ENCODE results near the gene CNTN1.

Gene CNTN1

GRCh38 chr12:40663781-40664180 lies 28.5 kb upstream of the CNTN1 start:
- no peak for DNase-seq (ENCODE audit: low read depth, low spot score)
- H3K4me3 ChIP-seq (ENCODE audit: low read depth, low read length): no peak overlapping the region
- ChIA-PET CTCF (no interaction called here), POLR2A (no interaction called here)
- TF ChIP-seq, protein P1, sequence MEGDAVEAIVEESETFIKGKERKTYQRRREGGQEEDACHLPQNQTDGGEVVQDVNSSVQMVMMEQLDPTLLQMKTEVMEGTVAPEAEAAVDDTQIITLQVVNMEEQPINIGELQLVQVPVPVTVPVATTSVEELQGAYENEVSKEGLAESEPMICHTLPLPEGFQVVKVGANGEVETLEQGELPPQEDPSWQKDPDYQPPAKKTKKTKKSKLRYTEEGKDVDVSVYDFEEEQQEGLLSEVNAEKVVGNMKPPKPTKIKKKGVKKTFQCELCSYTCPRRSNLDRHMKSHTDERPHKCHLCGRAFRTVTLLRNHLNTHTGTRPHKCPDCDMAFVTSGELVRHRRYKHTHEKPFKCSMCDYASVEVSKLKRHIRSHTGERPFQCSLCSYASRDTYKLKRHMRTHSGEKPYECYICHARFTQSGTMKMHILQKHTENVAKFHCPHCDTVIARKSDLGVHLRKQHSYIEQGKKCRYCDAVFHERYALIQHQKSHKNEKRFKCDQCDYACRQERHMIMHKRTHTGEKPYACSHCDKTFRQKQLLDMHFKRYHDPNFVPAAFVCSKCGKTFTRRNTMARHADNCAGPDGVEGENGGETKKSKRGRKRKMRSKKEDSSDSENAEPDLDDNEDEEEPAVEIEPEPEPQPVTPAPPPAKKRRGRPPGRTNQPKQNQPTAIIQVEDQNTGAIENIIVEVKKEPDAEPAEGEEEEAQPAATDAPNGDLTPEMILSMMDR (IDR thresholded peaks at IDR 0.05; ENCODE audit: insufficient read depth, low read length, missing control alignments): no peak

DNA sequence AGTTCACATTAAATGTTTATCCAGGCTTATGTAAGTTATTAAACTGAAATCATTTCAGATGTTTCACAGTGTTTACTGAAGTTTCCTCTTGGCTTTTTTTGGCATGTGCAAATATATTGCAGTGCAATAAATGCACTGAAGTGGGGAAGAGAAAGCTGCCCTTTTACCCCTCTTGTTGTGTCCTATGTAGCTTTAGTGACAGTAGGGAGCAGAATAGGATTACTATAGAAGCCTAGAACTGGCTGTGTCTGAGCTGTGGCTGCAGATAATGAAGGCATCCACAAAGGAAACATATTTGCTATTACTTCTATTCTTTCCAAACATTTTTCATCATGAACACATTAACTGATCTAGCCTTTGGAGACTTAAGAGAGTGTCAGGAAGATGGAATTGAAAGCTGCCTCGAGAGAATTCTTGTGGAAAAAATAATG lies 24.1 kb upstream of the CNTN1 start:
- TF ChIP-seq, protein P1 (IDR thresholded peaks at IDR 0.05; ENCODE audit: insufficient read depth, low read length, missing control alignments): no peak
- ChIA-PET POLR2A (no interaction called here), CTCF (no interaction called here)
- no peak overlapping the region for H3K4me3 ChIP-seq (ENCODE audit: low read depth, low read length)
- DNase-seq (ENCODE audit: low read depth, low spot score): no peak

- no peak for DNase-seq (ENCODE audit: low read depth, low spot score)
- ChIA-PET CTCF (no interaction called here), POLR2A (no interaction called here)
- TF ChIP-seq, protein P1 (IDR thresholded peaks at IDR 0.05; ENCODE audit: insufficient read depth, low read length, missing control alignments): no peak
- H3K4me3 ChIP-seq (ENCODE audit: low read depth, low read length): no peak overlapping the region
Measured at GRCh38 chr12:40672741-40673271, 19.4 kb upstream of the CNTN1 start.

DNA sequence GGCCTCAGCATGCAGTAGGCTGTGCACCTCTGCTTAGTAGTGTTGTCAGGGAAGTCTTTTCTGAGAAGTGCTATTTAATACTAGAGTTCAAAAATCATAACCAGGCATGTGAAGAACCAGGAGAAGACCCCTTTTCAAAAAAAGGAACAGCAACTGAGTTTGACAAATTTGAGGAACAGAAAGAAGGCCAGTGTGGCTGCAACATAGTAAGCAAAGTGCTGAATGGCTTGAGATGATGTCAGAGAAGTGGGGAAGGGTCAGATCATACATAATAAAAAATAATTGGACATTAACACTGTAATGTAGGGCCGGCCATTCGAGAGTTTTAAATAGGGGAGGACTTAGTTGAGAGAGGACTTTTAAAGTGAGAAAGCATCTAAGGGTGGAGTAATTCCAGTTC lies 11.1 kb upstream of the CNTN1 start:
- H3K4me3 ChIP-seq (ENCODE audit: low read depth, low read length): no peak overlapping the region
- ChIA-PET POLR2A (no interaction called here), CTCF (no interaction called here)
- TF ChIP-seq, protein P1 (IDR thresholded peaks at IDR 0.05; ENCODE audit: insufficient read depth, low read length, missing control alignments): no peak
- DNase-seq (ENCODE audit: low read depth, low spot score): no peak

DNA sequence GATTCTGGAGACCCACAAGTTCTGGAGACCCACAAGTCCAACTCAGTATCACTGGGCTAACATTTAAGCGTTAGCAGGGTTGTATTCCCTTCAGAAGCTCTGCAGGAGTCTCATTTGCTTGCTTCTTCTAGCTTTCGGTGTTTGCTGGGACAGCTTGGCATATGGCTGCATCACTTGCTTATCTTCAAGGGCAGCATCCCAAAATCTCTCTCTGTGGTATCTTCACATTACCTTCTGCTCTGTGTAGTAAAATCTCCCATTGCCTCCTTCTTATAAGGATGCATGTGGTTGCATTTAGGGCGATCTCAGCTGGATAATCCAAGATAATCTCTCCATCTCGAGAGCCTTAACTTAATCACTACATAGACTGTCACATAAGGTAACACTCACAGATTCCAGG lies 7.3 kb upstream of the CNTN1 start:
- CTCF ChIA-PET: no interaction called here
- POLR2A ChIA-PET: no interaction called here
- DNase-seq (ENCODE audit: low read depth, low spot score): no peak
- TF ChIP-seq, protein P1 (IDR thresholded peaks at IDR 0.05; ENCODE audit: insufficient read depth, low read length, missing control alignments): no peak
- H3K4me3 ChIP-seq (ENCODE audit: low read depth, low read length): no peak overlapping the region

- DNase-seq (ENCODE audit: low read depth, low spot score): no peak
- H3K4me3 ChIP-seq (ENCODE audit: low read depth, low read length): no peak overlapping the region
- CTCF ChIA-PET: no interaction called here
- POLR2A ChIA-PET: no interaction called here
- TF ChIP-seq, protein P1 (IDR thresholded peaks at IDR 0.05; ENCODE audit: insufficient read depth, low read length, missing control alignments): no peak
Measured at GRCh38 chr12:40688085-40688725, 4.0 kb upstream of the CNTN1 start.
